HCT116 (cell line): Measurements from ENCODE around the gene EEPD1. TPM values are rescaled to one million over a fixed set of nuclear protein-coding genes. Genes with fewer than 3 reads are reported as not detected.
A peak's percentile ranks its signal among the peaks of the same experiment; 100 is the strongest.

Source experiments
- ATAC-seq: fragments of 200-7000 bp; cut with Tn5 transposase; 2 replicates; pipeline ENCODE4 v1.9.1; 2020; ENCODE audit warnings: mild to moderate bottlenecking, moderate library complexity
- BruUV-seq: library from RNA; stranded (reverse); fragments of 400-500 nt; replicated peaks from 2 replicates; lab custom pipeline; 2021; lab: Mats Ljungman, UMichigan
- CTCF ChIA-PET: fragments of 300-600 bp; sonication (Branson Sonifier 250); formaldehyde crosslinking; loops from one replicate; lab custom pipeline; 2021; ENCODE audit warnings: antibody characterized with exemption; lab: Charles Lee
- POLR2A ChIA-PET: fragments of 300-600, 350-600 bp; sonication (Branson Sonifier 250); formaldehyde crosslinking; loops from one replicate; lab custom pipeline; 2021; ENCODE audit warnings: antibody characterized with exemption; lab: Charles Lee
- RAD21 ChIA-PET, 2 experiments: fragments of 300-600 bp; sonication (Branson Sonifier 250); formaldehyde crosslinking; loops; one replicate each; lab custom pipeline; 2023; ENCODE audit warnings: low total read pairs in 2 of 2; ENCODE audit not compliant: uncharacterized antibody in 2 of 2, unreplicated experiment in 2 of 2, low non-redundant PET in 1 of 2; lab: Charles Lee
- DNase-seq: peaks from one replicate; pipeline ENCODE4 v3.0.0-alpha.2; 2010; ENCODE audit warnings: low read depth, low spot score
- H2AFZ ChIP-seq: fragments of 200-600 bp; shearing (Covaris generic), sonication (generic); 2 replicates; pipeline ENCODE4 v1.6.1; 2017; ENCODE audit warnings: low read depth, mixed run types, mixed read lengths, antibody characterized with exemption, low read length; ENCODE audit not compliant: poor library complexity, severe bottlenecking
- H3K27ac ChIP-seq: 2 replicates; pipeline ENCODE4 v1.5.1; 2012; ENCODE audit warnings: low read depth, low read length
- H3K27me3 ChIP-seq: fragments of 200-600 bp; sonication (generic); 2 replicates; pipeline ENCODE4 v1.6.1; 2016; ENCODE audit warnings: mixed run types, low read length, mixed read lengths; ENCODE audit not compliant: insufficient read depth
- H3K36me3 ChIP-seq, 2 experiments: fragments of 200-500 bp in 1 of 2; fragments of 200-600 bp in 1 of 2; sonication (Bioruptor generic) in 1 of 2; sonication (generic) in 1 of 2; 2 replicates each; pipeline versions ENCODE4 v1.5.1 to v1.6.1; 2014 to 2016; ENCODE audit warnings: low read length in 2 of 2, inconsistent platforms in 1 of 2, mixed read lengths in 1 of 2, mixed run types in 1 of 2; ENCODE audit not compliant: insufficient read depth in 2 of 2, control insufficient read depth in 1 of 2
- H3K4me1 ChIP-seq, 2 experiments: fragments of 200-600 bp in 1 of 2; sonication (generic) in 1 of 2; 2 replicates each; pipeline versions ENCODE4 v1.5.1 to v1.6.1; 2012 to 2017; ENCODE audit warnings: low read length in 2 of 2, inconsistent platforms in 1 of 2, mild to moderate bottlenecking in 1 of 2, mixed read lengths in 1 of 2, mixed run types in 1 of 2, moderate library complexity in 1 of 2; ENCODE audit not compliant: insufficient read depth in 2 of 2, control insufficient read depth in 1 of 2
- H3K4me2 ChIP-seq: fragments of 200-600 bp; sonication (generic); 2 replicates; pipeline ENCODE4 v1.6.1; 2017; ENCODE audit warnings: mixed run types, low read length, mixed read lengths
- H3K4me3 ChIP-seq, 2 experiments: fragments of 200-600 bp in 1 of 2; sonication (generic) in 1 of 2; replicated peaks in 1 of 2; 2 replicates each; pipeline ENCODE4 v1.5.1; 2011 to 2016; ENCODE audit warnings: low read length in 2 of 2, control low read depth in 1 of 2, low read depth in 1 of 2, mild to moderate bottlenecking in 1 of 2, mixed read lengths in 1 of 2, mixed run types in 1 of 2
- H3K79me2 ChIP-seq: fragments of 200-600 bp; sonication (generic); 2 replicates; pipeline ENCODE4 v1.6.1; 2017; ENCODE audit warnings: mild to moderate bottlenecking, mixed run types, low read length, moderate library complexity, mixed read lengths; ENCODE audit not compliant: insufficient read depth
- H3K9ac ChIP-seq: fragments of 200-600 bp; sonication (generic); 2 replicates; pipeline ENCODE4 v1.6.1; 2016; ENCODE audit warnings: low read length, mixed read lengths
- H3K9me2 ChIP-seq: fragments of 200-600 bp; sonication (generic), shearing (Covaris generic); 2 replicates; pipeline ENCODE4 v1.6.1; 2017; ENCODE audit warnings: mixed run types, mild to moderate bottlenecking, moderate library complexity; ENCODE audit not compliant: insufficient read depth
- H3K9me3 ChIP-seq, 2 experiments: fragments of 200-500 bp in 1 of 2; fragments of 200-600 bp in 1 of 2; sonication (Bioruptor generic) in 1 of 2; sonication (generic) in 1 of 2; 2 replicates each; pipeline ENCODE4 v1.6.1; 2014 to 2017; ENCODE audit warnings: low read length in 2 of 2, mixed read lengths in 2 of 2, inconsistent platforms in 1 of 2, low read depth in 1 of 2, mild to moderate bottlenecking in 1 of 2, mixed run types in 1 of 2, moderate library complexity in 1 of 2; ENCODE audit not compliant: control insufficient read depth in 1 of 2, insufficient read depth in 1 of 2
- H4K20me1 ChIP-seq: fragments of 200-600 bp; sonication (generic), shearing (Covaris generic); 2 replicates; pipeline ENCODE4 v1.6.1; 2017; ENCODE audit warnings: mixed run types, mild to moderate bottlenecking, moderate library complexity; ENCODE audit not compliant: insufficient read depth
- CEBPB ChIP-seq: IDR thresholded peaks from 2 replicates; pipeline ENCODE4 v1.6.1; 2012; ENCODE audit warnings: low read depth
- ELF1 ChIP-seq: IDR thresholded peaks from 2 replicates; pipeline ENCODE4 v1.6.1; 2012; ENCODE audit warnings: low read depth, borderline replicate concordance
- POLR2A ChIP-seq: IDR thresholded peaks from 2 replicates; pipeline ENCODE4 v1.7.0; 2011; ENCODE audit warnings: borderline replicate concordance; ENCODE audit not compliant: insufficient read depth, insufficient read length; ENCODE audit errors: extremely low read depth
- SP1 ChIP-seq: IDR thresholded peaks from 2 replicates; pipeline ENCODE4 v1.6.1; 2012; ENCODE audit warnings: low read depth
- TCF7L2 ChIP-seq: IDR thresholded peaks from 2 replicates; pipeline ENCODE4 v1.7.0; 2011; ENCODE audit warnings: borderline replicate concordance, inconsistent platforms; ENCODE audit not compliant: insufficient read depth, insufficient read length; ENCODE audit errors: extremely low read depth
- ZFX ChIP-seq: fragments of 450-650 bp; IDR thresholded peaks from 2 replicates; pipeline ENCODE4 v1.6.1; 2017
- ZNF274 ChIP-seq: fragments of 200-500 bp; sonication (Bioruptor generic); IDR thresholded peaks from 2 replicates; pipeline ENCODE4 v1.6.1; 2014; ENCODE audit warnings: mild to moderate bottlenecking, low read depth, low read length, inconsistent platforms
- intact Hi-C: fragments of 100-400 bp; cut with micrococcal nuclease; formaldehyde crosslinking; loops from 2 replicates; pipeline ENCODE4 v1.10.0; 2022
- total RNA-seq: library from RNA; stranded (reverse); gene quantifications from one replicate; pipeline ENCODE4 v1.2.1, GENCODE V29; 2021; ENCODE audit not compliant: unreplicated experiment

EEPD1 gene
- total RNA-seq, 1 experiment from 2014 or later: 4.2 TPM

- no peak for DNase-seq
- no peaks in the 10 kb centered on the region for H3K9me3 ChIP-seq
- no peaks in the 10 kb centered on the region for H3K79me2 ChIP-seq
- no peak for ATAC-seq
- no peak overlapping the region for H3K4me2 ChIP-seq
- no peaks in the 10 kb centered on the region for H3K36me3 ChIP-seq
- no peak overlapping the region for H3K9ac ChIP-seq
- no peak overlapping the region for H3K27ac ChIP-seq
- TF ChIP-seq TCF7L2 (peak; percentile 27), POLR2A (no peak), ZFX (no peak), ELF1 (no peak), SP1 (no peak), ZNF274 (no peak), CEBPB (no peak)
- no peaks in the 10 kb centered on the region for H4K20me1 ChIP-seq
- ChIA-PET CTCF (no interaction called here), POLR2A (no interaction called here), RAD21 (no interaction called here)
- intact Hi-C loops: no loop called here
- H3K4me3 ChIP-seq: no peak overlapping the region
- H3K9me2 ChIP-seq: no peaks in the 10 kb centered on the region
- H3K4me1 ChIP-seq: 0 out of 4 replicates have a peak, but pooled peaks cover 0 to 3% of the 10 kb centered on the region in 2 experiments
- H2AFZ ChIP-seq: no peak overlapping the region
- H3K27me3 ChIP-seq: no peaks in the 10 kb centered on the region
- BruUV-seq: no TSS peak
Observed at GRCh38 chr7:36349626-36350025, 196.6 kb downstream of the EEPD1 start.

Other genes starting within 250 kb of the EEPD1 start
- gene ANLN, start 236.6 kb downstream of the EEPD1 start, total RNA-seq: 130 TPM